MG63 (cell line): ENCODE results near the gene ECEL1. TPM values are rescaled to one million over a fixed set of nuclear protein-coding genes. Genes with fewer than 3 reads are reported as not detected.

ENCODE experiments used
- DNase-seq: peaks from one replicate; pipeline ENCODE4 v3.0.0-alpha.2; 2020
- H3K27me3 ChIP-seq: fragments of 250-450 bp; sonication (Bioruptor Pico); 2 replicates; pipeline ENCODE4 v1.5.1; 2020; ENCODE audit warnings: mild to moderate bottlenecking, moderate library complexity
- H3K36me3 ChIP-seq: fragments of 250-450 bp; sonication (Bioruptor Pico); 2 replicates; pipeline ENCODE4 v1.5.1; 2020; ENCODE audit warnings: mild to moderate bottlenecking, moderate library complexity
- H3K4me3 ChIP-seq: fragments of 250-450 bp; sonication (Bioruptor Pico); 2 replicates; pipeline ENCODE4 v1.5.1; 2020; ENCODE audit warnings: mild to moderate bottlenecking, moderate library complexity
- H3K9me3 ChIP-seq: fragments of 250-450 bp; sonication (Bioruptor Pico); 2 replicates; pipeline ENCODE4 v1.5.1; 2020; ENCODE audit warnings: mild to moderate bottlenecking, moderate library complexity
- total RNA-seq: library from RNA; depleted of rRNA; stranded (reverse); fragments of >200 nt; shearing (Covaris generic); gene quantifications from 2 replicates; pipeline ENCODE4 v1.2.3, GENCODE V29; 2014; ENCODE audit warnings: low replicate concordance; rRNA removed

ECEL1 gene
- total RNA-seq, 1 experiment from 2014 or later = not detected

GRCh38 chr2:232432598-232433184 is 54.9 kb downstream of the ECEL1 start:
- Histone ChIP-seq H3K27me3 (no peaks in the 10 kb centered on the region), H3K36me3 (no peaks in the 10 kb centered on the region), H3K4me3 (no peak overlapping the region), H3K9me3 (no peaks in the 10 kb centered on the region)
- no peak for DNase-seq

- Histone ChIP-seq H3K4me3 (no peak overlapping the region), H3K27me3 (no peaks in the 10 kb centered on the region), H3K9me3 (no peaks in the 10 kb centered on the region), H3K36me3 (no peaks in the 10 kb centered on the region)
- DNase-seq = no peak
These were observed 55.7 kb downstream of the ECEL1 start for GRCh38 chr2:232431705-232432590.

Other genes starting within 250 kb of the ECEL1 start
- gene ALPP, start 109.1 kb downstream of the ECEL1 start, total RNA-seq = not detected in 2 replicates
- gene ALPG, start 81.0 kb downstream of the ECEL1 start, total RNA-seq = not detected in 2 replicates
- gene ALPI, start 31.7 kb downstream of the ECEL1 start, total RNA-seq = not detected in 2 replicates
- gene PRSS56, start 32.6 kb upstream of the ECEL1 start, total RNA-seq = not detected in 2 replicates
- gene CHRND, start 38.3 kb upstream of the ECEL1 start, total RNA-seq = not detected in 2 replicates
- not detected in 2 replicates for gene CHRNG, start 51.9 kb upstream of the ECEL1 start, total RNA-seq
- gene TIGD1, start 62.7 kb upstream of the ECEL1 start, total RNA-seq = 6.7 and 10.0 TPM in 2 replicates
- 96.4 and 110 TPM in 2 replicates for gene EIF4E2, start 62.9 kb upstream of the ECEL1 start, total RNA-seq
- gene EFHD1, start 145.8 kb upstream of the ECEL1 start, total RNA-seq = not detected in 2 replicates
- gene GIGYF2, start 209.5 kb upstream of the ECEL1 start, total RNA-seq = 32.9 and 37.4 TPM in 2 replicates